SJSA1 (cell line): ENCODE measurements around the gene SPSB1. TPM values are rescaled to one million over a fixed set of nuclear protein-coding genes. Genes with fewer than 3 reads are reported as not detected.

Experiments
- DNase-seq, 2 experiments: peaks; one replicate each; pipeline ENCODE4 v3.0.0-alpha.2; 2015 to 2020; ENCODE audit warnings: low spot score in 2 of 2, low read depth in 1 of 2
- H3K27ac ChIP-seq: fragments of 250-450 bp; sonication (Bioruptor Pico); 2 replicates; pipeline ENCODE4 v1.5.1; 2020; ENCODE audit warnings: mild to moderate bottlenecking, moderate library complexity
- H3K27me3 ChIP-seq: fragments of 250-450 bp; sonication (Bioruptor Pico); replicated peaks from 2 replicates; pipeline ENCODE4 v1.5.1; 2020; ENCODE audit warnings: mild to moderate bottlenecking, moderate library complexity
- H3K36me3 ChIP-seq: fragments of 250-450 bp; sonication (Bioruptor Pico); 2 replicates; pipeline ENCODE4 v1.5.1; 2020; ENCODE audit warnings: mild to moderate bottlenecking
- H3K4me1 ChIP-seq: fragments of 250-450 bp; sonication (Bioruptor Pico); replicated peaks from 2 replicates; pipeline ENCODE4 v1.6.1; 2021; ENCODE audit warnings: mild to moderate bottlenecking
- H3K4me3 ChIP-seq: fragments of 250-450 bp; sonication (Bioruptor Pico); 2 replicates; pipeline ENCODE4 v1.5.1; 2020; ENCODE audit warnings: mild to moderate bottlenecking
- H3K9me3 ChIP-seq: fragments of 250-450 bp; sonication (Bioruptor Pico); replicated peaks from 2 replicates; pipeline ENCODE4 v1.5.1; 2020; ENCODE audit warnings: mild to moderate bottlenecking
- total RNA-seq: library from RNA; depleted of rRNA; stranded (reverse); fragments of >200 nt; shearing (Covaris generic); gene quantifications from 2 replicates; pipeline ENCODE4 v1.2.3, GENCODE V29; 2014

The SPSB1 gene
- total RNA-seq, 1 experiment from 2014 or later, result 24.4 TPM

- no peak for DNase-seq
- Histone ChIP-seq H3K36me3 (no peaks in the 10 kb centered on the region), H3K4me3 (no peak overlapping the region), H3K4me1 (peaks cover 57% of the 10 kb centered on the region), H3K27me3 (no peaks in the 10 kb centered on the region), H3K27ac (no peak overlapping the region), H3K9me3 (no peaks in the 10 kb centered on the region)
These were observed 14.0 kb upstream of the SPSB1 start for GRCh38 chr1:9278585-9279153.

GRCh38 chr1:9279172-9279840 is 13.4 kb upstream of the SPSB1 start:
- Histone ChIP-seq H3K4me3 (no peak overlapping the region), H3K27ac (no peak overlapping the region), H3K36me3 (no peaks in the 10 kb centered on the region), H3K4me1 (peaks cover 62% of the 10 kb centered on the region), H3K9me3 (no peaks in the 10 kb centered on the region), H3K27me3 (no peaks in the 10 kb centered on the region)
- DNase-seq, result no peak

GRCh38 chr1:9280015-9280860 is 12.5 kb upstream of the SPSB1 start:
- Histone ChIP-seq H3K36me3 (no peaks in the 10 kb centered on the region), H3K4me3 (no peak overlapping the region), H3K4me1 (peaks cover 56% of the 10 kb centered on the region), H3K27me3 (no peaks in the 10 kb centered on the region), H3K27ac (0 out of 2 replicates have a peak overlapping the region, but pooled peaks have one; percentile 4), H3K9me3 (no peaks in the 10 kb centered on the region; the same call in 1 of the 2 replicates)
- peak; percentile 68 to 87 for DNase-seq

GRCh38 chr1:9281071-9281827 is 11.4 kb upstream of the SPSB1 start:
- Histone ChIP-seq H3K4me1 (peaks cover 46% of the 10 kb centered on the region), H3K36me3 (no peaks in the 10 kb centered on the region), H3K9me3 (no peaks in the 10 kb centered on the region; the same call in 1 of the 2 replicates), H3K4me3 (no peak overlapping the region), H3K27ac (peak overlapping the region; percentile 4; the same call in 1 of the 2 replicates), H3K27me3 (no peaks in the 10 kb centered on the region)
- peak in 1 of 2 experiments; percentile 31 for DNase-seq

DNA sequence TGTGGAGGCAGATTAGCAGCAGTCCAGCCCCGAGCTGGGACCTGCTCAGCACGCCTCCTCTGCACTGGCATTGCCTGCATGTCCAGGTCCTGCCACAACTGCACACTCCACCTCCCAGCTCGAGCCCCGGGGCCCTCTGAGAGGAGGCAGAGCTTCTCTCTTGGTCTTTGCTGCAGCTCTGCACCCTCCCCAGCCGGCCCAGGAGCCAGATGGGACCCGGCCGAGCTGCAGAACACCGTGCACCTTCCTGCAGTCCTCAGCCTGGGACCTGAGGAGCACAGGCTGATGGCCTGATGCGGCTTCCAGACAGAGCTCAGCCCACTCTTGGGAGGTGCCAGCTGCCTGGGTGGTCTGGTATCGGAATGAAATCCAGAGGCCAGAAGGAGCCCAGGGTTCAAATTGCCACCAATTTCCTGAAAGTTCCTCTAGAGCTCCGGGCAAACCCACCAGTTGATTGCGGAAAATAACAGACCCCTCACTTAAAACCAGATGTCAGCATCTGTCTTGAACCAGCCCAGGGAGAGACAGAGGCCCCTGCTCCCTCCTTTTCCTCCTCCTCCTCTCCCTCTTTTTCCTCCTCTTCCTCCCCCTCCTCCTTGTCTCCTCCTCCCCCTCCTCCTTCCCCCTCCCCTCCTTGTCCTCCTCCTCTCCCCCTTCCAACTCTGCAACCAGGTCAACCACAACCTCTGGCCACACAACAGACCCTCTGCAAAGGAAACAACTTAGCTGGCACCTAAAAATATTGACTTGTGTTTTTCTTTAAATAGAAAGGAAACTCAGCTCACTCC is 10.6 kb upstream of the SPSB1 start:
- peak; percentile 86 to 88 for DNase-seq
- Histone ChIP-seq H3K27me3 (no peaks in the 10 kb centered on the region), H3K27ac (no peak overlapping the region; the same call in 1 of the 2 replicates), H3K36me3 (no peaks in the 10 kb centered on the region), H3K4me1 (peaks cover 45% of the 10 kb centered on the region), H3K9me3 (peaks cover under 1% of the 10 kb centered on the region; the same call in 1 of the 2 replicates), H3K4me3 (no peak overlapping the region)

DNA sequence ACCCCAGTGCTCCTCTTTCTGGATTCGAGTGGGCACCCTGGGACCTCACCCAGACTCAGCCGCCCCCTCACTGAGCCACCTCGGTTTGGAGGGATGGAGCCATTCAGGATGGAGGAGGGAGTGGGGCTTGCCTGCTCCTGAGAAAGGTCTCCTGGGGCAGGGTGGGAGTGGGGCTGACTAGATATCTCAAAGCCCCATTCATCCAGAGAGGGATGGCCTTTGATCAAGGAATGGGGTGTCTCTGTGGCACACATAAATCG is 10.1 kb upstream of the SPSB1 start:
- Histone ChIP-seq H3K4me3 (no peak overlapping the region), H3K27me3 (no peaks in the 10 kb centered on the region), H3K27ac (no peak overlapping the region), H3K9me3 (peaks cover 6% of the 10 kb centered on the region; the same call in 1 of the 2 replicates), H3K4me1 (peaks cover 45% of the 10 kb centered on the region), H3K36me3 (no peaks in the 10 kb centered on the region)
- no peak for DNase-seq

DNA sequence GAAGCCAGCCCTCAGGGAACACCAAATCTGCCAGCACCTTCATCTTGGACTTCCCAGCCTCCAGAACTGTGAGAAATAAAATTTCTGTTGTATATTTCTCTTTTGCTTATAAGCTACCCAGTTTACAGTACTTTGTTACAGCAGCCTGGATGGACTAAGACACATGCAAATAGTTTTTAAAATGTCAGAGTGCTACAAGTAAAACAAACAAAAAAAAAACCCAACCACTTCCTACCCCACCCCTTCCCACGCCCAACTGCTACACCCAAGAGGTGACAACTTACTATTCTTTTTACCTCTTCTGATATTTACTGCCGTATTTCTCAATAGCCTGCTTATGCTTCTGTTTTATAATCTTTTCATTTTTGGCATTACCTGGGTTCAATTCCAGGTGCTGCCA is 8.6 kb upstream of the SPSB1 start:
- Histone ChIP-seq H3K27ac (no peak overlapping the region), H3K27me3 (no peaks in the 10 kb centered on the region), H3K4me3 (no peak overlapping the region), H3K36me3 (no peaks in the 10 kb centered on the region), H3K4me1 (peaks cover 45% of the 10 kb centered on the region), H3K9me3 (peaks cover 15% of the 10 kb centered on the region)
- peak in 1 of 2 experiments; percentile 21 for DNase-seq

DNA sequence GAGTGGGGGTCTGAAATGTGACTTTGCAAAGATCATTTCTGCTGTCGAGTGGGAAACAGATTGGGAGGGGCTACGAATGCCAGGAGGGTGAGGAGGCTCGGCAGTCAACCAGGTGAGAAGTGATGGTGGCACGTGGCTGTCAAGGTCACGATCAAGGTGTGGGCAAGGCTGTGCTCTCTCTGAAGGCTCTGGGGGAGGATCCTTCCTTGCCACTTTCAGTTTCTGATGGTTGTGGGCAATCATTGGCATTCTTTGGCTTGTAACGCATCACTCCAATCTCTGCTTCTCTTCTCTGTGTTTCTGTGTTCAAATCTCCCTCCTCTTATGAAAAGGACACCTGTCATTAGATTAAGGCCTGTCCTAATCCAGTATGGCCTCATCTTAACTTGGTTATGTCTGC is 6.1 kb upstream of the SPSB1 start:
- Histone ChIP-seq H3K27ac (no peak overlapping the region), H3K27me3 (no peaks in the 10 kb centered on the region), H3K36me3 (no peaks in the 10 kb centered on the region), H3K4me1 (peaks cover 33% of the 10 kb centered on the region), H3K4me3 (no peak overlapping the region), H3K9me3 (peaks cover 16% of the 10 kb centered on the region)
- no peak for DNase-seq

GRCh38 chr1:9289090-9289534 is 3.6 kb upstream of the SPSB1 start:
- peak; percentile 59 to 72 for DNase-seq
- no peaks in the 10 kb centered on the region for H3K27me3 ChIP-seq
- peaks cover 16% of the 10 kb centered on the region for H3K9me3 ChIP-seq
- no peaks in the 10 kb centered on the region; the same call in 1 of the 2 replicates for H3K36me3 ChIP-seq
- no peak overlapping the region for H3K4me3 ChIP-seq
- peaks cover 22% of the 10 kb centered on the region for H3K4me1 ChIP-seq
- H3K27ac ChIP-seq, result no peak overlapping the region

DNA sequence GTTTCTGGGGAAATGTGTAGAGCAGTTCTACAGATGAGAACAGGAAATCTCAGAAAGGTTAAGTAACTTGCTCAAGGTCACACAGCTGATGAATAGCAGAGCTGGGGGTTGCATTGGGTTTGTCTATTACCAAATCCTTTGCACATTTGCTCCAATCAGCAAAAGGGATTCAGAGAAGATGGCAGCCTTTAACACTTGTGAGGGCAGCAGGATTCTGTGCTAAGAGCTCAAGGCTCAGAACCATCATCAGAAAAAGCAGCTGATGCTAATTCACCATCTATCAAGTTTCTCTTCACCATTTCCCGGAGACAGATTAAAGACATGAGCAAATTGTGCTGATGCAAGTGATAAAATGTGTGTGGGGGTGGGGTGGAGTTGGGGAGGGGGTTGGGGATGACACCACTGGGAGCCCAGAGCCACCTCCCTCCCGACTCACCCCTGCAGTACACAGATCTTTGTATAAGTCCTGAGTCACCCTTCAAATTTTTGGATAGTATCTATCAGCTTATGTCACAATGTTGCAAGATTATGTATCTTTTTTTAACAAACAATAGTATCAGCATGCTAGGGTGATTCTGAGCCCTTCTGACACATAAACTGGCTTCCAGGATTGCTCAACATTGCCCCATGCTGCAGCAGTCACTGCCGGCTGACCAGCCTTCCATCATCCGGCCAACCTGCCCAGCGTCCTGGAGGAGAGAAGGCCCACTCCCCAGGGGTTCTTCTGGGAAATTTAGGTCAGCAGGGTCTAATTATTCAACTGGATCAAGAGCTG is 2.8 kb upstream of the SPSB1 start:
- Histone ChIP-seq H3K27ac (no peak overlapping the region), H3K9me3 (peaks cover 16% of the 10 kb centered on the region), H3K36me3 (peaks cover 2% of the 10 kb centered on the region; the same call in 1 of the 2 replicates), H3K27me3 (no peaks in the 10 kb centered on the region), H3K4me1 (peaks cover 27% of the 10 kb centered on the region), H3K4me3 (no peak overlapping the region)
- DNase-seq, result no peak

- Histone ChIP-seq H3K4me3 (peak overlapping the region; percentile 86), H3K36me3 (peaks cover 14% of the 10 kb centered on the region; the same call in 1 of the 2 replicates), H3K27me3 (no peaks in the 10 kb centered on the region), H3K9me3 (peaks cover 16% of the 10 kb centered on the region), H3K4me1 (peaks cover 39% of the 10 kb centered on the region), H3K27ac (peak overlapping the region; percentile 19; the same call in 1 of the 2 replicates)
- peak; percentile 65 to 67 for DNase-seq
These were observed 757 bp upstream of the SPSB1 start for GRCh38 chr1:9291914-9292360.

- peak overlapping the region; percentile 86 for H3K4me3 ChIP-seq
- DNase-seq, result no peak
- H3K27me3 ChIP-seq, result no peaks in the 10 kb centered on the region
- peaks cover 5% of the 10 kb centered on the region for H3K9me3 ChIP-seq
- H3K27ac ChIP-seq, result peak overlapping the region; percentile 51
- H3K4me1 ChIP-seq, result peaks cover 43% of the 10 kb centered on the region
- H3K36me3 ChIP-seq, result peaks cover 24% of the 10 kb centered on the region
These were observed 493 bp downstream of the SPSB1 start for GRCh38 chr1:9293241-9293532.
